Gastrocnemius medialis (tissue), 4 donors: Measurements from ENCODE around the gene ATE1.

Experiments used
- POLR2A ChIP-seq, 2 donors: fragments of 450-650 bp; IDR thresholded peaks; one replicate each; pipeline ENCODE4 v1.6.1; 2017; ENCODE audit warnings: antibody characterized with exemption in 2 of 2, mild to moderate bottlenecking in 2 of 2, moderate library complexity in 2 of 2
- TF ChIP-seq, protein P1 (sequence below), 5 experiments: fragments of 450-650 bp in 3 of 5; fragments of 200-600 bp in 2 of 5; sonication (generic) in 2 of 5; IDR thresholded peaks in 4 of 5; conservative IDR thresholded peaks in 1 of 5; 1 replicate in 4 of 5; 2 replicates in 1 of 5; pipeline ENCODE4 v1.5.1; 2016 to 2019; ENCODE audit warnings: antibody characterized with exemption in 5 of 5, mild to moderate bottlenecking in 3 of 5, moderate library complexity in 3 of 5

DNA sequence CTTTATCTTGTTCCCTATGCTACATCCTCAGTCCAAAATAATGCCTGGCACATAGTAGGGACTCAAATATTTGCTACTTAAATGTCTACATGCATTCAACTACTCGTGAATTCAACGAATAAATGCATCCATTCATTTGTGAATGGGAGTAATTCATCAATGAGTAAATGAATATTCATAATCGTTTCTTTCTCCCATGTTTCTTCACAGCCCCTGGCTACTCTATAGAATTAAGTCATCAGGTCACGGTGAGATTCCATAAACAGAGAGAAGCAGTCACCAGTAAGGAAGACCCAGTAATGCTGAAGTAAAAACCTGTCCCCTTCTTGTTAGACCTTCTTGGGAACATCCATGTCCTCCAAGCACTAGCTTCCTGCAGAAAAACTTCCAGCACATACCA is 48.4 kb downstream of the ATE1 start:
- no peak for TF ChIP-seq POLR2A (IDR thresholded peaks at IDR 0.05)
- TF ChIP-seq, protein P1, sequence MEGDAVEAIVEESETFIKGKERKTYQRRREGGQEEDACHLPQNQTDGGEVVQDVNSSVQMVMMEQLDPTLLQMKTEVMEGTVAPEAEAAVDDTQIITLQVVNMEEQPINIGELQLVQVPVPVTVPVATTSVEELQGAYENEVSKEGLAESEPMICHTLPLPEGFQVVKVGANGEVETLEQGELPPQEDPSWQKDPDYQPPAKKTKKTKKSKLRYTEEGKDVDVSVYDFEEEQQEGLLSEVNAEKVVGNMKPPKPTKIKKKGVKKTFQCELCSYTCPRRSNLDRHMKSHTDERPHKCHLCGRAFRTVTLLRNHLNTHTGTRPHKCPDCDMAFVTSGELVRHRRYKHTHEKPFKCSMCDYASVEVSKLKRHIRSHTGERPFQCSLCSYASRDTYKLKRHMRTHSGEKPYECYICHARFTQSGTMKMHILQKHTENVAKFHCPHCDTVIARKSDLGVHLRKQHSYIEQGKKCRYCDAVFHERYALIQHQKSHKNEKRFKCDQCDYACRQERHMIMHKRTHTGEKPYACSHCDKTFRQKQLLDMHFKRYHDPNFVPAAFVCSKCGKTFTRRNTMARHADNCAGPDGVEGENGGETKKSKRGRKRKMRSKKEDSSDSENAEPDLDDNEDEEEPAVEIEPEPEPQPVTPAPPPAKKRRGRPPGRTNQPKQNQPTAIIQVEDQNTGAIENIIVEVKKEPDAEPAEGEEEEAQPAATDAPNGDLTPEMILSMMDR (IDR thresholded peaks at IDR 0.05 in 4 of 5, conservative IDR thresholded peaks at IDR 0.05 in 1 of 5) = no peak
